WTC11 (cell line): ENCODE data around the gene GPR162. TPM values are rescaled to one million over a fixed set of nuclear protein-coding genes. Genes with fewer than 3 reads are reported as not detected.

Source experiments
- ATAC-seq: fragments of 200-7000 bp; cut with Tn5 transposase; 2 replicates; pipeline ENCODE4 v1.10.0; 2021; ENCODE audit warnings: mild to moderate bottlenecking, moderate library complexity
- CTCF ChIA-PET: fragments of 300-600 bp; sonication (Branson Sonifier 250); formaldehyde crosslinking; loops from one replicate; lab custom pipeline; 2021; ENCODE audit warnings: antibody characterized with exemption; lab: Charles Lee
- POLR2A ChIA-PET: fragments of 350-600 bp; sonication (Branson Sonifier 250); formaldehyde crosslinking; loops from one replicate; lab custom pipeline; 2021; ENCODE audit warnings: antibody characterized with exemption; lab: Charles Lee
- DNase-seq: peaks from one replicate; pipeline ENCODE4 v3.0.0; 2021; ENCODE audit warnings: low spot score
- H3K27ac Mint-ChIP-seq: 2 replicates; pipeline ENCODE4 v1.8.0; 2021; ENCODE audit warnings: mixed read lengths
- H3K27me3 Mint-ChIP-seq: 2 replicates; pipeline ENCODE4 v1.8.0; 2021; ENCODE audit warnings: low read depth, mild to moderate bottlenecking, moderate library complexity, mixed read lengths
- H3K36me3 Mint-ChIP-seq: 2 replicates; pipeline ENCODE4 v1.8.0; 2021; ENCODE audit warnings: mixed read lengths
- H3K4me1 Mint-ChIP-seq: 2 replicates; pipeline ENCODE4 v1.8.0; 2022; ENCODE audit warnings: mixed read lengths
- H3K4me3 Mint-ChIP-seq: 2 replicates; pipeline ENCODE4 v1.8.0; 2021; ENCODE audit warnings: mild to moderate bottlenecking, moderate library complexity, mixed read lengths
- H3K9me3 Mint-ChIP-seq: 2 replicates; pipeline ENCODE4 v1.8.0; 2021; ENCODE audit warnings: mixed read lengths
- AFF4 ChIP-seq: sonication (generic); formaldehyde crosslinking; IDR thresholded peaks from 2 replicates; pipeline ENCODE4 v1.8.1; 2023; ENCODE audit warnings: mild to moderate bottlenecking, missing genetic modification reagents, borderline replicate concordance
- IRF2 ChIP-seq: sonication (generic); formaldehyde crosslinking; IDR thresholded peaks from 2 replicates; pipeline ENCODE4 v1.8.0; 2022; ENCODE audit warnings: low read depth, missing genetic modification reagents, borderline replicate concordance
- KAT7 ChIP-seq: sonication (generic); formaldehyde crosslinking; IDR thresholded peaks from 2 replicates; pipeline ENCODE4 v1.8.1; 2023; ENCODE audit warnings: missing genetic modification reagents, mild to moderate bottlenecking, borderline replicate concordance
- NFATC4 ChIP-seq: fragments of 250-450 bp; sonication (Bioruptor Pico); IDR thresholded peaks from 2 replicates; pipeline ENCODE4 v1.9.0; 2021; ENCODE audit warnings: mild to moderate bottlenecking
- NR1H2 ChIP-seq: sonication (generic); formaldehyde crosslinking; IDR thresholded peaks from 2 replicates; pipeline ENCODE4 v1.9.0; 2021; ENCODE audit warnings: mild to moderate bottlenecking, moderate library complexity, missing genetic modification reagents
- PRDM15 ChIP-seq: sonication (generic); formaldehyde crosslinking; IDR thresholded peaks from 2 replicates; pipeline ENCODE4 v1.8.0; 2022; ENCODE audit warnings: missing genetic modification reagents
- SMAD4 ChIP-seq: sonication (generic); formaldehyde crosslinking; IDR thresholded peaks from 2 replicates; pipeline ENCODE4 v1.8.0; 2022; ENCODE audit warnings: mild to moderate bottlenecking, missing genetic modification reagents
- SOX15 ChIP-seq: fragments of 250-450 bp; sonication (Bioruptor Pico); IDR thresholded peaks from 2 replicates; pipeline ENCODE4 v1.9.0; 2021; ENCODE audit warnings: mild to moderate bottlenecking
- ZBTB21 ChIP-seq: sonication (generic); formaldehyde crosslinking; IDR thresholded peaks from 2 replicates; pipeline ENCODE4 v1.8.1; 2023; ENCODE audit warnings: mild to moderate bottlenecking, missing genetic modification reagents, borderline replicate concordance
- ZNF138 ChIP-seq: sonication (generic); formaldehyde crosslinking; conservative IDR thresholded peaks from 2 replicates; pipeline ENCODE4 v1.8.1; 2022; ENCODE audit warnings: mild to moderate bottlenecking, moderate library complexity, missing genetic modification reagents
- ZNF671 ChIP-seq: fragments of 250-450 bp; sonication (Bioruptor Pico); IDR thresholded peaks from 2 replicates; pipeline ENCODE4 v1.8.0; 2021; ENCODE audit warnings: mild to moderate bottlenecking
- total RNA-seq: library from RNA; stranded (reverse); gene quantifications from 3 replicates; pipeline ENCODE4 v1.2.3, GENCODE V29; 2021
- TF ChIP-seq, protein P1 (sequence below): fragments of 250-450 bp; sonication (Bioruptor Pico); IDR thresholded peaks from 2 replicates; pipeline ENCODE4 v1.8.0; 2021; ENCODE audit warnings: mild to moderate bottlenecking
- TF ChIP-seq, protein P2 (sequence below): fragments of 250-450 bp; sonication (Bioruptor Pico); IDR thresholded peaks from 2 replicates; pipeline ENCODE4 v1.9.0; 2021; ENCODE audit warnings: moderate library complexity, mild to moderate bottlenecking, inconsistent platforms, borderline replicate concordance
- TF ChIP-seq, protein P3 (sequence below): sonication (generic); formaldehyde crosslinking; IDR thresholded peaks from 2 replicates; pipeline ENCODE4 v1.8.1; 2023; ENCODE audit warnings: mild to moderate bottlenecking, missing genetic modification reagents, moderate library complexity
- TF ChIP-seq, protein P4 (sequence below): sonication (generic); formaldehyde crosslinking; IDR thresholded peaks from 2 replicates; pipeline ENCODE4 v1.8.0; 2022; ENCODE audit warnings: mild to moderate bottlenecking, missing genetic modification reagents
- TF ChIP-seq, protein P5 (sequence below): sonication (generic); formaldehyde crosslinking; IDR thresholded peaks from 2 replicates; pipeline ENCODE4 v1.8.0; 2023; ENCODE audit warnings: mild to moderate bottlenecking, missing genetic modification reagents
- TF ChIP-seq, protein P6 (sequence below): sonication (generic); formaldehyde crosslinking; IDR thresholded peaks from 2 replicates; pipeline ENCODE4 v1.8.0; 2023; ENCODE audit warnings: missing genetic modification reagents

The GPR162 gene
- total RNA-seq, 1 experiment from 2014 or later: 7.3 TPM

GRCh38 chr12:6846316-6846869 is 24.8 kb downstream of the GPR162 start (continued):
- TF ChIP-seq, protein P1, sequence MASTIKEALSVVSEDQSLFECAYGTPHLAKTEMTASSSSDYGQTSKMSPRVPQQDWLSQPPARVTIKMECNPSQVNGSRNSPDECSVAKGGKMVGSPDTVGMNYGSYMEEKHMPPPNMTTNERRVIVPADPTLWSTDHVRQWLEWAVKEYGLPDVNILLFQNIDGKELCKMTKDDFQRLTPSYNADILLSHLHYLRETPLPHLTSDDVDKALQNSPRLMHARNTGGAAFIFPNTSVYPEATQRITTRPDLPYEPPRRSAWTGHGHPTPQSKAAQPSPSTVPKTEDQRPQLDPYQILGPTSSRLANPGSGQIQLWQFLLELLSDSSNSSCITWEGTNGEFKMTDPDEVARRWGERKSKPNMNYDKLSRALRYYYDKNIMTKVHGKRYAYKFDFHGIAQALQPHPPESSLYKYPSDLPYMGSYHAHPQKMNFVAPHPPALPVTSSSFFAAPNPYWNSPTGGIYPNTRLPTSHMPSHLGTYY (CRISPR knock-in tag): no peak
- TF ChIP-seq, protein P2, sequence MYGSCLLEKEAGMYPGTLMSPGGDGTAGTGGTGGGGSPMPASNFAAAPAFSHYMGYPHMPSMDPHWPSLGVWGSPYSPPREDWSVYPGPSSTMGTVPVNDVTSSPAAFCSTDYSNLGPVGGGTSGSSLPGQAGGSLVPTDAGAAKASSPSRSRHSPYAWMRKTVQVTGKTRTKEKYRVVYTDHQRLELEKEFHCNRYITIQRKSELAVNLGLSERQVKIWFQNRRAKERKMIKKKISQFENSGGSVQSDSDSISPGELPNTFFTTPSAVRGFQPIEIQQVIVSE (CRISPR knock-in tag): no peak
- TF ChIP-seq, protein P3, sequence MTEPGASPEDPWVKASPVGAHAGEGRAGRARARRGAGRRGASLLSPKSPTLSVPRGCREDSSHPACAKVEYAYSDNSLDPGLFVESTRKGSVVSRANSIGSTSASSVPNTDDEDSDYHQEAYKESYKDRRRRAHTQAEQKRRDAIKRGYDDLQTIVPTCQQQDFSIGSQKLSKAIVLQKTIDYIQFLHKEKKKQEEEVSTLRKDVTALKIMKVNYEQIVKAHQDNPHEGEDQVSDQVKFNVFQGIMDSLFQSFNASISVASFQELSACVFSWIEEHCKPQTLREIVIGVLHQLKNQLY (CRISPR knock-in tag): no peak
- TF ChIP-seq ZNF138 (CRISPR knock-in tag) (no peak), NR1H2 (no peak), NFATC4 (no peak), ZBTB21 (CRISPR knock-in tag) (no peak), IRF2 (CRISPR knock-in tag) (no peak)
- TF ChIP-seq, protein P4, sequence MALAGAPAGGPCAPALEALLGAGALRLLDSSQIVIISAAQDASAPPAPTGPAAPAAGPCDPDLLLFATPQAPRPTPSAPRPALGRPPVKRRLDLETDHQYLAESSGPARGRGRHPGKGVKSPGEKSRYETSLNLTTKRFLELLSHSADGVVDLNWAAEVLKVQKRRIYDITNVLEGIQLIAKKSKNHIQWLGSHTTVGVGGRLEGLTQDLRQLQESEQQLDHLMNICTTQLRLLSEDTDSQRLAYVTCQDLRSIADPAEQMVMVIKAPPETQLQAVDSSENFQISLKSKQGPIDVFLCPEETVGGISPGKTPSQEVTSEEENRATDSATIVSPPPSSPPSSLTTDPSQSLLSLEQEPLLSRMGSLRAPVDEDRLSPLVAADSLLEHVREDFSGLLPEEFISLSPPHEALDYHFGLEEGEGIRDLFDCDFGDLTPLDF (CRISPR knock-in tag): no peak

- DNase-seq (no peak), ATAC-seq (no peak)
- Mint-ChIP-seq H3K4me1 (peaks cover 14% of the 10 kb centered on the region), H3K27me3 (no peaks in the 10 kb centered on the region), H3K27ac (no peak overlapping the region), H3K36me3 (peaks cover 56% of the 10 kb centered on the region), H3K4me3 (no peak overlapping the region), H3K9me3 (no peaks in the 10 kb centered on the region)
- ChIA-PET POLR2A (no interaction called here), CTCF (no interaction called here)
- no peak for TF ChIP-seq SMAD4 (CRISPR knock-in tag)
- no peak for TF ChIP-seq SOX15 (CRISPR knock-in tag)
- no peak for TF ChIP-seq ZNF671
- no peak for TF ChIP-seq PRDM15
- TF ChIP-seq, protein P5, sequence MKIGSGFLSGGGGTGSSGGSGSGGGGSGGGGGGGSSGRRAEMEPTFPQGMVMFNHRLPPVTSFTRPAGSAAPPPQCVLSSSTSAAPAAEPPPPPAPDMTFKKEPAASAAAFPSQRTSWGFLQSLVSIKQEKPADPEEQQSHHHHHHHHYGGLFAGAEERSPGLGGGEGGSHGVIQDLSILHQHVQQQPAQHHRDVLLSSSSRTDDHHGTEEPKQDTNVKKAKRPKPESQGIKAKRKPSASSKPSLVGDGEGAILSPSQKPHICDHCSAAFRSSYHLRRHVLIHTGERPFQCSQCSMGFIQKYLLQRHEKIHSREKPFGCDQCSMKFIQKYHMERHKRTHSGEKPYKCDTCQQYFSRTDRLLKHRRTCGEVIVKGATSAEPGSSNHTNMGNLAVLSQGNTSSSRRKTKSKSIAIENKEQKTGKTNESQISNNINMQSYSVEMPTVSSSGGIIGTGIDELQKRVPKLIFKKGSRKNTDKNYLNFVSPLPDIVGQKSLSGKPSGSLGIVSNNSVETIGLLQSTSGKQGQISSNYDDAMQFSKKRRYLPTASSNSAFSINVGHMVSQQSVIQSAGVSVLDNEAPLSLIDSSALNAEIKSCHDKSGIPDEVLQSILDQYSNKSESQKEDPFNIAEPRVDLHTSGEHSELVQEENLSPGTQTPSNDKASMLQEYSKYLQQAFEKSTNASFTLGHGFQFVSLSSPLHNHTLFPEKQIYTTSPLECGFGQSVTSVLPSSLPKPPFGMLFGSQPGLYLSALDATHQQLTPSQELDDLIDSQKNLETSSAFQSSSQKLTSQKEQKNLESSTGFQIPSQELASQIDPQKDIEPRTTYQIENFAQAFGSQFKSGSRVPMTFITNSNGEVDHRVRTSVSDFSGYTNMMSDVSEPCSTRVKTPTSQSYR (CRISPR knock-in tag): no peak
- no peak for TF ChIP-seq AFF4 (CRISPR knock-in tag)
- TF ChIP-seq KAT7 (CRISPR knock-in tag): no peak
- TF ChIP-seq, protein P6, sequence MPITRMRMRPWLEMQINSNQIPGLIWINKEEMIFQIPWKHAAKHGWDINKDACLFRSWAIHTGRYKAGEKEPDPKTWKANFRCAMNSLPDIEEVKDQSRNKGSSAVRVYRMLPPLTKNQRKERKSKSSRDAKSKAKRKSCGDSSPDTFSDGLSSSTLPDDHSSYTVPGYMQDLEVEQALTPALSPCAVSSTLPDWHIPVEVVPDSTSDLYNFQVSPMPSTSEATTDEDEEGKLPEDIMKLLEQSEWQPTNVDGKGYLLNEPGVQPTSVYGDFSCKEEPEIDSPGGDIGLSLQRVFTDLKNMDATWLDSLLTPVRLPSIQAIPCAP (CRISPR knock-in tag): no peak
These were observed 26.1 kb downstream of the GPR162 start for GRCh38 chr12:6847676-6848075.
